ENCODE results near the gene CLDN6. TPM values are rescaled to one million over a fixed set of nuclear protein-coding genes. Genes with fewer than 3 reads are reported as not detected.
A peak's percentile ranks its signal among the peaks of the same experiment; 100 is the strongest.

CLDN6 gene
- total and polyA plus RNA-seq, 2 of the 13 experiments (the other 11 are each of a cell fraction or from before 2014, with no cell fraction given) = 5.9 to 7.6 TPM

- no peak within 1 kb of the TSS for H3K9ac ChIP-seq (ENCODE audit: insufficient read depth, low read depth, low read length)
- H3K4me1 ChIP-seq (ENCODE audit: insufficient read depth, low read length) = peaks cover 98% of the 10 kb centered on the region
- CTCF ChIA-PET (ENCODE audit: low intra/inter-chr PET ratio, low total read pairs) = no interaction called here
- peak within 1 kb of the TSS; percentile 16 to 40 (median 29); a peak in 3 of 6 replicates for H3K4me3 ChIP-seq (replicated peaks in 1 of 3; ENCODE audit: insufficient read depth in 1 of 3, low read depth in 2 of 3, low read length in 3 of 3)
- BruUV-seq (replicated peaks) = no TSS peak
- no peak for DNase-seq (ENCODE audit: low spot score)
- no peak within 1 kb of the TSS for H2AFZ ChIP-seq (ENCODE audit: low read length)
- peaks cover 7 to 22% of the 10 kb centered on the region in 2 experiments; a peak in 4 of 5 replicates for H3K27me3 ChIP-seq (ENCODE audit: control insufficient read depth in 1 of 2, insufficient read depth in 2 of 2, low read length in 2 of 2)
- ATAC-seq = peak; percentile 52
- no peak for FAIRE-seq
- POLR2A ChIA-PET = interaction anchor here (0.8 to 14.2 kb wide), 2 partner anchors 9 to 10 kb away, joined by 3 to 750 read pairs; partner anchors contain the start of genes CLDN6, HCFC1R1, THOC6 and TNFRSF12A
- H3K27ac ChIP-seq (ENCODE audit: extremely low read length, insufficient read depth, low read length) = no peak within 1 kb of the TSS
- no peaks in the 10 kb centered on the region for H3K36me3 ChIP-seq (replicated peaks in 1 of 2; ENCODE audit: control insufficient read depth in 1 of 2, insufficient read depth in 2 of 2, low read length in 2 of 2)
- H3K9me3 ChIP-seq (ENCODE audit: low read length) = no peaks in the 10 kb centered on the region
- no peaks in the 10 kb centered on the region for H3K79me2 ChIP-seq (ENCODE audit: insufficient read depth, low read length)
- no peaks in the 10 kb centered on the region for H4K20me1 ChIP-seq (ENCODE audit: insufficient read depth, low read length)
- in situ Hi-C loops (cut with HindIII; ENCODE audit: extremely low pct_ligation_motif_present, low pct_unique_long_range_greater_than_20kb) = no loop called here
- WGBS (ENCODE audit: low lambda C conversion rate) = 12% methylated on average over 11 of the region's 27 CpGs
- H3K4me2 ChIP-seq (ENCODE audit: low read depth, low read length) = peak within 1 kb of the TSS; percentile 55
- intact Hi-C loops (cut with micrococcal nuclease; ENCODE audit: unreplicated experiment) = no loop called here
- TF ChIP-seq MBD4 (IDR thresholded peaks at IDR 0.05; ENCODE audit: borderline replicate concordance, low read length) (no peak), HIC2 (CRISPR knock-in tag; IDR thresholded peaks at IDR 0.05; ENCODE audit: low read depth) (peak; percentile 54), HNRNPL (IDR thresholded peaks at IDR 0.05; ENCODE audit: low read depth, low read length) (0 out of 2 replicates have a peak, but pooled peaks have one; percentile 41), ATAD3A (CRISPR knock-in tag; IDR thresholded peaks at IDR 0.05) (no peak), ZNF616 (CRISPR knock-in tag; IDR thresholded peaks at IDR 0.05; ENCODE audit: low read depth) (no peak), NFKB2 (CRISPR knock-in tag; IDR thresholded peaks at IDR 0.05; ENCODE audit: borderline replicate concordance) (peak; percentile 3; the same call in 1 of the 2 replicates), POLR2AphosphoS2 (IDR thresholded peaks at IDR 0.05; ENCODE audit: low read depth, low read length) (no peak), ATF7-NPFF (CRISPR knock-in tag; IDR thresholded peaks at IDR 0.05; ENCODE audit: low read depth) (0 out of 2 replicates have a peak, but pooled peaks have one; percentile 34), NONO (IDR thresholded peaks at IDR 0.05) (no peak), NONO (CRISPR knock-in tag; conservative IDR thresholded peaks at IDR 0.05) (0 out of 2 replicates have a peak, but pooled peaks have one; percentile 51), MXD1 (CRISPR knock-in tag; IDR thresholded peaks at IDR 0.05) (0 out of 2 replicates have a peak, but pooled peaks have one; percentile 32), ZFX (CRISPR knock-in tag; IDR thresholded peaks at IDR 0.05; ENCODE audit: low read depth) (peak; percentile 26; the same call in 1 of the 2 replicates), ZNF776 (CRISPR knock-in tag; IDR thresholded peaks at IDR 0.05) (0 out of 2 replicates have a peak, but pooled peaks have one; percentile 21), ZC3H13 (CRISPR knock-in tag; IDR thresholded peaks at IDR 0.05) (peak; percentile 50; the same call in 1 of the 2 replicates)
These were observed 5.1 kb downstream of the CLDN6 start, which contains the start of gene CLDN9 for GRCh38 chr16:3012828-3013420. TSS of gene CLDN9 (plus strand) at chr16:3012923. CDS start at chr16:3013363, 440 bp downstream.
